GM18507 (cell line): ENCODE measurements around the gene TTC34.
"Not testable (repeated sequence)": the region's sequence is repeated elsewhere in the genome, so short reads cannot be mapped to it uniquely, and the experiment has no call there.

Source experiments
- DNase-seq: peaks from one replicate; pipeline ENCODE4 v3.0.0; 2011; ENCODE audit warnings: low read depth; ENCODE audit not compliant: insufficient read length; ENCODE audit errors: extremely low spot score
- FAIRE-seq: peaks from 2 replicates; lab custom pipeline; 2011; peaks lifted over from hg19 to GRCh38; lab: Jason Lieb, UNC

TTC34 gene

GRCh38 chr1:2635361-2636010 lies 166.0 kb downstream of the TTC34 start:
- FAIRE-seq (no peak), DNase-seq (no peak)

GRCh38 chr1:2633936-2634491 lies 167.5 kb downstream of the TTC34 start:
- no peak for FAIRE-seq

GRCh38 chr1:2633366-2633935 lies 168.0 kb downstream of the TTC34 start:
- FAIRE-seq, result no peak
- no peak for DNase-seq

More at GRCh38 chr1:2633936-2634491, 167.5 kb downstream of the TTC34 start:
- DNase-seq, result no peak

GRCh38 chr1:2632561-2633361 lies 168.7 kb downstream of the TTC34 start, which contains the start of gene MMEL1:
TSS of gene MMEL1 (minus strand) at chr1:2633016. CDS start at chr1:2629484, 3,532 bp downstream.
- DNase-seq, result no peak
- FAIRE-seq, result no peak

GRCh38 chr1:2632051-2632430 lies 169.5 kb downstream of the TTC34 start:
- DNase-seq (no peak), FAIRE-seq (no peak)

GRCh38 chr1:2631136-2632050 lies 170.1 kb downstream of the TTC34 start:
- FAIRE-seq, result no peak

GRCh38 chr1:2630498-2631135 lies 170.9 kb downstream of the TTC34 start:
- FAIRE-seq (no peak), DNase-seq (no peak)

More at GRCh38 chr1:2631136-2632050, 170.1 kb downstream of the TTC34 start:
- no peak for DNase-seq

- FAIRE-seq, result no peak
- DNase-seq, result no peak
These were observed 171.6 kb downstream of the TTC34 start for GRCh38 chr1:2629627-2630497.

- no peak for FAIRE-seq
- no peak for DNase-seq
These were observed 172.4 kb downstream of the TTC34 start for GRCh38 chr1:2628933-2629626.

GRCh38 chr1:2628191-2628932 lies 173.1 kb downstream of the TTC34 start:
- FAIRE-seq (no peak), DNase-seq (no peak)

- no peak for DNase-seq
- FAIRE-seq, result no peak
These were observed 173.7 kb downstream of the TTC34 start for GRCh38 chr1:2627746-2628145.

GRCh38 chr1:2625748-2626147 lies 175.7 kb downstream of the TTC34 start:
- not testable (repeated sequence) for FAIRE-seq, DNase-seq

- FAIRE-seq (no peak), DNase-seq (no peak)
These were observed 176.2 kb downstream of the TTC34 start for GRCh38 chr1:2625311-2625710.

- no peak for FAIRE-seq
These were observed 176.7 kb downstream of the TTC34 start for GRCh38 chr1:2624735-2625300.

GRCh38 chr1:2623571-2624337 lies 177.7 kb downstream of the TTC34 start:
- DNase-seq (no peak), FAIRE-seq (no peak)

More at GRCh38 chr1:2624735-2625300, 176.7 kb downstream of the TTC34 start:
- no peak for DNase-seq
